Caco-2 (cell line): Measurements from ENCODE around the gene EFCAB14. TPM values are rescaled to one million over a fixed set of nuclear protein-coding genes. Genes with fewer than 3 reads are reported as not detected.
"Not testable (repeated sequence)": the region's sequence is repeated elsewhere in the genome, so short reads cannot be mapped to it uniquely, and the experiment has no call there.

Source experiments
- BruUV-seq: library from RNA; stranded (reverse); fragments of 400-500 nt; replicated peaks from 2 replicates; lab custom pipeline; 2021; lab: Mats Ljungman, UMichigan
- CTCF ChIA-PET: fragments of 300-600 bp; sonication (Branson Sonifier 250); formaldehyde crosslinking; loops from one replicate; lab custom pipeline; 2022; ENCODE audit warnings: antibody characterized with exemption; lab: Charles Lee
- POLR2A ChIA-PET: fragments of 300-600 bp; sonication (Branson Sonifier 250); formaldehyde crosslinking; loops from one replicate; lab custom pipeline; 2022; ENCODE audit warnings: antibody characterized with exemption; lab: Charles Lee
- DNase-seq, 2 experiments: peaks; one replicate each; pipeline versions ENCODE4 v3.0.0 to v3.0.0-alpha.2; 2020 to 2022
- H3K27me3 ChIP-seq: replicated peaks from 2 replicates; pipeline ENCODE4 v1.6.0; 2011; ENCODE audit warnings: low read length; ENCODE audit not compliant: control insufficient read depth, insufficient read depth
- H3K36me3 ChIP-seq: 2 replicates; pipeline ENCODE4 v1.5.1; 2011; ENCODE audit warnings: low read length; ENCODE audit not compliant: control insufficient read depth, insufficient read depth
- H3K4me1 ChIP-seq: fragments of 250-450 bp; sonication (Bioruptor Pico); 2 replicates; pipeline ENCODE4 v1.5.1; 2020; ENCODE audit warnings: mild to moderate bottlenecking
- H3K4me3 ChIP-seq: 2 replicates; pipeline ENCODE4 v1.5.1; 2011; ENCODE audit warnings: low read depth, mild to moderate bottlenecking, control low read depth, low read length
- H3K9me3 ChIP-seq: fragments of 250-450 bp; sonication (Bioruptor Pico); 2 replicates; pipeline ENCODE4 v1.5.1; 2020; ENCODE audit warnings: mild to moderate bottlenecking, moderate library complexity
- H3K27ac Mint-ChIP-seq: one replicate; pipeline ENCODE4 v1.8.0; 2022; ENCODE audit warnings: mixed read lengths; ENCODE audit not compliant: unreplicated experiment
- H3K27me3 Mint-ChIP-seq: one replicate; pipeline ENCODE4 v1.8.0; 2022; ENCODE audit warnings: mixed read lengths; ENCODE audit not compliant: insufficient read depth, unreplicated experiment
- H3K36me3 Mint-ChIP-seq: one replicate; pipeline ENCODE4 v1.8.0; 2022; ENCODE audit warnings: mild to moderate bottlenecking, mixed read lengths; ENCODE audit not compliant: insufficient read depth, unreplicated experiment
- H3K4me1 Mint-ChIP-seq: one replicate; pipeline ENCODE4 v1.8.0; 2022; ENCODE audit warnings: low read depth, mixed read lengths; ENCODE audit not compliant: unreplicated experiment
- H3K4me3 Mint-ChIP-seq: one replicate; pipeline ENCODE4 v1.8.0; 2022; ENCODE audit warnings: mild to moderate bottlenecking, moderate library complexity, mixed read lengths; ENCODE audit not compliant: unreplicated experiment
- H3K9me3 Mint-ChIP-seq: one replicate; pipeline ENCODE4 v1.8.0; 2022; ENCODE audit warnings: mixed read lengths; ENCODE audit not compliant: unreplicated experiment
- CTCF ChIP-seq, 2 experiments: fragments of 200-600 bp in 1 of 2; IDR thresholded peaks; 1 replicate in 1 of 2; 2 replicates in 1 of 2; pipeline versions ENCODE4 v1.5.1 to v1.8.0; 2011 to 2022; ENCODE audit warnings: antibody characterized with exemption in 1 of 2, control low read depth in 1 of 2, inconsistent platforms in 1 of 2, low read depth in 1 of 2, low read length in 1 of 2, mild to moderate bottlenecking in 1 of 2, moderate library complexity in 1 of 2; ENCODE audit not compliant: insufficient read depth in 1 of 2, severe bottlenecking in 1 of 2, unreplicated experiment in 1 of 2
- intact Hi-C: fragments of 100-400 bp; cut with micrococcal nuclease; formaldehyde crosslinking; loops from one replicate; pipeline ENCODE4 v1.10.0; 2022; ENCODE audit not compliant: unreplicated experiment
- total RNA-seq: library from RNA; stranded (reverse); gene quantifications from 2 replicates; pipeline ENCODE4 v1.2.3, GENCODE V29; 2022

EFCAB14 gene
- total RNA-seq, 1 experiment from 2014 or later, result 60.3 TPM

- no peaks in the 10 kb centered on the region for H3K36me3 ChIP-seq
- H3K27ac Mint-ChIP-seq, result no peak overlapping the region
- H3K4me1 Mint-ChIP-seq, result no peaks in the 10 kb centered on the region
- no peaks in the 10 kb centered on the region for H3K4me1 ChIP-seq
- H3K27me3 ChIP-seq, result no peaks in the 10 kb centered on the region
- no peak for DNase-seq
- H3K4me3 ChIP-seq, result no peak overlapping the region
- no peak for TF ChIP-seq CTCF (IDR thresholded peaks at IDR 0.05; ENCODE audit: insufficient read depth in 1 of 2, low read depth in 1 of 2, low read length in 1 of 2, severe bottlenecking in 1 of 2, unreplicated experiment in 1 of 2)
- H3K27me3 Mint-ChIP-seq, result no peaks in the 10 kb centered on the region
- H3K36me3 Mint-ChIP-seq, result no peaks in the 10 kb centered on the region
- no peaks in the 10 kb centered on the region for H3K9me3 Mint-ChIP-seq
- no peaks in the 10 kb centered on the region for H3K9me3 ChIP-seq
- intact Hi-C loops, result no loop called here
- H3K4me3 Mint-ChIP-seq, result no peak overlapping the region
- CTCF ChIA-PET, result no interaction called here
- no TSS peak for BruUV-seq
- POLR2A ChIA-PET, result no interaction called here
Measured at GRCh38 chr1:46657775-46658174, 61.1 kb downstream of the EFCAB14 start.

GRCh38 chr1:46656643-46657042 lies 62.3 kb downstream of the EFCAB14 start:
- no TSS peak for BruUV-seq
- Mint-ChIP-seq H3K36me3 (no peaks in the 10 kb centered on the region), H3K9me3 (no peaks in the 10 kb centered on the region), H3K4me3 (no peak overlapping the region), H3K27ac (no peak overlapping the region), H3K4me1 (no peaks in the 10 kb centered on the region), H3K27me3 (no peaks in the 10 kb centered on the region)
- Histone ChIP-seq H3K27me3 (no peaks in the 10 kb centered on the region), H3K36me3 (no peaks in the 10 kb centered on the region), H3K9me3 (no peaks in the 10 kb centered on the region), H3K4me3 (no peak overlapping the region), H3K4me1 (no peaks in the 10 kb centered on the region)
- TF ChIP-seq CTCF (IDR thresholded peaks at IDR 0.05; ENCODE audit: insufficient read depth in 1 of 2, low read depth in 1 of 2, low read length in 1 of 2, severe bottlenecking in 1 of 2, unreplicated experiment in 1 of 2), result no peak
- intact Hi-C loops, result no loop called here
- CTCF ChIA-PET, result no interaction called here
- POLR2A ChIA-PET, result no interaction called here
- DNase-seq, result no peak

DNA sequence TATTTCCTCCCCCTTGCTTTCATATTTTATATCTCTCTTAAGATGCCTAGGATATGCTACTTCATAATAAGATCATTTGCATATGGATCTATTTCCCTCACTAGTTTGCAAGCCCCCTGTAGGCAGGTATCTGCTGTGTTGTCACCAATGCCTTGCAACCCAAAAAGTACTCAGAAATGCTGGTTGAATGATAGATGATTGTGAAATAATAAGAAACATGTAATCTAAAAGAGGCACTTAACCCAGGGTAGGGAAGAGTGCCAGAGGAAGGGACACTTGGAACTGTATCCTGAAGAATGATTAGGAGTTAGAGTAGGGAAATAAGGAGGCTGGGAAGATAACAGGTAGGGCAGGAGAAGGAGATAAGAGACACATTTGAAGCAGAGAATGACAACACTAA lies 63.1 kb downstream of the EFCAB14 start:
- Histone ChIP-seq H3K9me3 (no peaks in the 10 kb centered on the region), H3K4me1 (no peaks in the 10 kb centered on the region), H3K36me3 (no peaks in the 10 kb centered on the region), H3K27me3 (no peaks in the 10 kb centered on the region), H3K4me3 (no peak overlapping the region)
- CTCF ChIA-PET, result no interaction called here
- Mint-ChIP-seq H3K27me3 (no peaks in the 10 kb centered on the region), H3K27ac (no peak overlapping the region), H3K36me3 (no peaks in the 10 kb centered on the region), H3K4me1 (no peaks in the 10 kb centered on the region), H3K9me3 (no peaks in the 10 kb centered on the region), H3K4me3 (no peak overlapping the region)
- intact Hi-C loops, result no loop called here
- no TSS peak for BruUV-seq
- no peak for DNase-seq
- no peak for TF ChIP-seq CTCF (IDR thresholded peaks at IDR 0.05; ENCODE audit: insufficient read depth in 1 of 2, low read depth in 1 of 2, low read length in 1 of 2, severe bottlenecking in 1 of 2, unreplicated experiment in 1 of 2)
- POLR2A ChIA-PET, result no interaction called here

GRCh38 chr1:46654698-46655097 lies 64.2 kb downstream of the EFCAB14 start:
- H3K4me3 Mint-ChIP-seq, POLR2A ChIA-PET, BruUV-seq, H3K27me3 ChIP-seq, H3K36me3 ChIP-seq, H3K27ac Mint-ChIP-seq, H3K9me3 Mint-ChIP-seq, CTCF ChIA-PET, H3K9me3 ChIP-seq, DNase-seq, H3K4me3 ChIP-seq, H3K4me1 Mint-ChIP-seq, H3K27me3 Mint-ChIP-seq, H3K4me1 ChIP-seq, intact Hi-C loops: not testable (repeated sequence)
- H3K36me3 Mint-ChIP-seq, result peaks cover 11% of the 10 kb centered on the region
